ENCODE measurements around the gene SREBF2. TPM values are rescaled to one million over a fixed set of nuclear protein-coding genes. Genes with fewer than 3 reads are reported as not detected.
A peak's percentile ranks its signal among the peaks of the same experiment; 100 is the strongest.

SREBF2 gene
- total and polyA plus RNA-seq, 9 of the 15 experiments (the other 6 are each of a cell fraction or from before 2014, with no cell fraction given): 1.1 to 84.2 (median 26.9) TPM

- TF ChIP-seq PREB (CRISPR knock-in tag; IDR thresholded peaks at IDR 0.05): no peak
- TF ChIP-seq COPS2 (conservative IDR thresholded peaks at IDR 0.05): no peak
- peak in 1 of 2 experiments; percentile 42; a peak in 1 of 4 replicates for TF ChIP-seq ZNF639 (CRISPR knock-in tag; conservative IDR thresholded peaks at IDR 0.05 in 1 of 2, IDR thresholded peaks at IDR 0.05 in 1 of 2)
- TF ChIP-seq PRPF4 (IDR thresholded peaks at IDR 0.05; ENCODE audit: insufficient read depth, low read depth, low read length, poor library complexity, severe bottlenecking): no peak
- no peak for TF ChIP-seq ZNF174 (CRISPR knock-in tag; IDR thresholded peaks at IDR 0.05)
- no peak for TF ChIP-seq PHF20 (IDR thresholded peaks at IDR 0.05; ENCODE audit: partially characterized antibody)
- no peak for TF ChIP-seq PATZ1 (CRISPR knock-in tag; IDR thresholded peaks at IDR 0.05; ENCODE audit: borderline replicate concordance)
- no peak for TF ChIP-seq GMEB1 (CRISPR knock-in tag; IDR thresholded peaks at IDR 0.05)
- TF ChIP-seq ZBTB33 (CRISPR knock-in tag; IDR thresholded peaks at IDR 0.05): no peak
- TF ChIP-seq RNF2 (IDR thresholded peaks at IDR 0.05): no peak
- no peak for TF ChIP-seq BRF1 (IDR thresholded peaks at IDR 0.05; ENCODE audit: borderline replicate concordance, extremely low read depth, insufficient read length)
- no peak for TF ChIP-seq KHSRP (IDR thresholded peaks at IDR 0.05)
- TF ChIP-seq ATF3 (IDR thresholded peaks at IDR 0.05): no peak
- TF ChIP-seq ATF3 (CRISPR knock-in tag; conservative IDR thresholded peaks at IDR 0.05): no peak
- TF ChIP-seq SIRT6 (IDR thresholded peaks at IDR 0.05; ENCODE audit: low read depth, low read length): no peak
- no peak for TF ChIP-seq EHMT2 (IDR thresholded peaks at IDR 0.05)
- TF ChIP-seq SP1 (CRISPR knock-in tag; IDR thresholded peaks at IDR 0.05): no peak
- 0 out of 2 replicates have a peak, but pooled peaks have one; percentile 8 for TF ChIP-seq EGR1 (conservative IDR thresholded peaks at IDR 0.05)
- no peak for TF ChIP-seq HMG20A (CRISPR knock-in tag; conservative IDR thresholded peaks at IDR 0.05)
Measured at GRCh38 chr22:41833369-41834004, 582 bp downstream of the SREBF2 start (continued).
